DND-41 (cell line): ENCODE measurements around the gene VTCN1.
A peak's percentile ranks its signal among the peaks of the same experiment; 100 is the strongest.

Experiments used
- ATAC-seq: fragments of 200-7000 bp; cut with Tn5 transposase; 3 replicates; pipeline ENCODE4 v1.9.1; 2021; ENCODE audit warnings: low read depth; ENCODE audit not compliant: insufficient read depth
- DNase-seq: peaks from one replicate; pipeline ENCODE4 v3.0.0-alpha.2; 2020
- H2AFZ ChIP-seq: 2 replicates; pipeline ENCODE4 v1.6.0; 2012; ENCODE audit warnings: low read depth, low read length
- H3K27ac ChIP-seq: 2 replicates; pipeline ENCODE4 v1.5.1; 2012; ENCODE audit warnings: low read length, inconsistent platforms
- H3K27me3 ChIP-seq: fragments of 200-600 bp; sonication (generic); 2 replicates; pipeline ENCODE4 v1.6.0; 2012; ENCODE audit warnings: low read length, mild to moderate bottlenecking, inconsistent platforms; ENCODE audit not compliant: insufficient read depth, poor library complexity
- H3K36me3 ChIP-seq: 2 replicates; pipeline ENCODE4 v1.5.1; 2012; ENCODE audit warnings: low read length, inconsistent platforms; ENCODE audit not compliant: insufficient read depth
- H3K4me1 ChIP-seq: 2 replicates; pipeline ENCODE4 v1.5.1; 2012; ENCODE audit warnings: mild to moderate bottlenecking, low read length; ENCODE audit not compliant: insufficient read depth
- H3K4me2 ChIP-seq: 2 replicates; pipeline ENCODE4 v1.6.0; 2012; ENCODE audit warnings: mild to moderate bottlenecking, moderate library complexity, low read length, inconsistent platforms; ENCODE audit not compliant: insufficient read depth
- H3K4me3 ChIP-seq, 2 experiments: fragments of 200-600 bp in 1 of 2; shearing (Covaris generic) in 1 of 2; 2 replicates each; pipeline ENCODE4 v1.5.1; 2012 to 2016; ENCODE audit warnings: inconsistent platforms in 2 of 2, low read length in 2 of 2, mild to moderate bottlenecking in 2 of 2, low read depth in 1 of 2, moderate library complexity in 1 of 2
- H3K79me2 ChIP-seq: 2 replicates; pipeline ENCODE4 v1.6.0; 2012; ENCODE audit warnings: low read length, inconsistent platforms; ENCODE audit not compliant: insufficient read depth
- H3K9ac ChIP-seq: 2 replicates; pipeline ENCODE4 v1.6.0; 2012; ENCODE audit warnings: low read depth, mild to moderate bottlenecking, inconsistent platforms, low read length, moderate library complexity
- H3K9me3 ChIP-seq: 2 replicates; pipeline ENCODE4 v1.5.1; 2012; ENCODE audit warnings: low read length, moderate library complexity, mild to moderate bottlenecking, inconsistent platforms; ENCODE audit not compliant: insufficient read depth, severe bottlenecking
- H4K20me1 ChIP-seq: 2 replicates; pipeline ENCODE4 v1.6.0; 2012; ENCODE audit warnings: low read length; ENCODE audit not compliant: insufficient read depth
- CTCF ChIP-seq: IDR thresholded peaks from 2 replicates; pipeline ENCODE4 v1.5.1; 2012; ENCODE audit warnings: borderline replicate concordance, low read length, moderate library complexity, mild to moderate bottlenecking; ENCODE audit not compliant: poor library complexity, severe bottlenecking; ENCODE audit errors: extremely low read depth
- EZH2 ChIP-seq: IDR thresholded peaks from 3 replicates; pipeline ENCODE4 v1.6.1; 2012; ENCODE audit warnings: borderline replicate concordance, low read depth, mild to moderate bottlenecking, moderate library complexity, low read length, inconsistent platforms; ENCODE audit not compliant: severe bottlenecking

Gene VTCN1

GRCh38 chr1:117094841-117095604, 115.7 kb downstream of the VTCN1 start:
- no peak for ATAC-seq
- no peaks in the 10 kb centered on the region for H3K79me2 ChIP-seq

GRCh38 chr1:117093870-117094621, 116.7 kb downstream of the VTCN1 start:
- ATAC-seq (peak; percentile 64), DNase-seq (peak; percentile 20)
- Histone ChIP-seq H4K20me1 (no peaks in the 10 kb centered on the region), H3K27ac (no peak overlapping the region), H3K4me1 (no peaks in the 10 kb centered on the region), H3K27me3 (no peaks in the 10 kb centered on the region), H3K79me2 (no peaks in the 10 kb centered on the region), H3K4me3 (no peak overlapping the region), H3K9ac (no peak overlapping the region), H3K4me2 (no peak overlapping the region), H2AFZ (no peak overlapping the region), H3K9me3 (no peaks in the 10 kb centered on the region), H3K36me3 (peaks cover 99% of the 10 kb centered on the region)
- TF ChIP-seq EZH2 (no peak), CTCF (peak; percentile 36)

More at GRCh38 chr1:117094841-117095604, 115.7 kb downstream of the VTCN1 start:
- no peaks in the 10 kb centered on the region for H3K27me3 ChIP-seq
- no peak overlapping the region for H3K4me2 ChIP-seq
- DNase-seq = no peak
- H2AFZ ChIP-seq = no peak overlapping the region
- H3K9ac ChIP-seq = no peak overlapping the region
- no peaks in the 10 kb centered on the region for H3K4me1 ChIP-seq
- TF ChIP-seq EZH2 (no peak), CTCF (no peak)
- no peak overlapping the region for H3K4me3 ChIP-seq
- no peaks in the 10 kb centered on the region for H3K9me3 ChIP-seq
- peaks cover 99% of the 10 kb centered on the region for H3K36me3 ChIP-seq
- H4K20me1 ChIP-seq = no peaks in the 10 kb centered on the region
- H3K27ac ChIP-seq = no peak overlapping the region
